HG02642 (cell line): Measurements from ENCODE around the gene TNFSF15.
"Not testable (repeated sequence)": the region's sequence is repeated elsewhere in the genome, so short reads cannot be mapped to it uniquely, and the experiment has no call there.

Source experiments
- ATAC-seq: cut with Tn5 transposase; IDR thresholded peaks from one replicate; pipeline ENCODE4 v1.9.1; 2021; ENCODE audit warnings: mild to moderate bottlenecking; ENCODE audit not compliant: unreplicated experiment, poor library complexity

The TNFSF15 gene

GRCh38 chr9:114759512-114760341 lies 46.1 kb downstream of the TNFSF15 start:
- ATAC-seq = no peak

GRCh38 chr9:114757984-114758383 lies 47.9 kb downstream of the TNFSF15 start:
- no peak for ATAC-seq

- no peak for ATAC-seq
These were observed 48.4 kb downstream of the TNFSF15 start for GRCh38 chr9:114757395-114757794.

GRCh38 chr9:114756920-114757319 lies 48.9 kb downstream of the TNFSF15 start:
- ATAC-seq = no peak

GRCh38 chr9:114754581-114754980 lies 51.3 kb downstream of the TNFSF15 start:
- ATAC-seq = no peak

- ATAC-seq = no peak
These were observed 59.1 kb downstream of the TNFSF15 start for GRCh38 chr9:114746591-114747346.

GRCh38 chr9:114745879-114746550 lies 59.8 kb downstream of the TNFSF15 start:
- ATAC-seq = no peak

- ATAC-seq = no peak
These were observed 60.6 kb downstream of the TNFSF15 start for GRCh38 chr9:114745108-114745848.

GRCh38 chr9:114743446-114743845 lies 62.4 kb downstream of the TNFSF15 start:
- no peak for ATAC-seq

GRCh38 chr9:114742947-114743346 lies 62.9 kb downstream of the TNFSF15 start:
- no peak for ATAC-seq

- not testable (repeated sequence) for ATAC-seq
These were observed 64.3 kb downstream of the TNFSF15 start for GRCh38 chr9:114741521-114741920.

- peak; percentile 74 for ATAC-seq
These were observed 67.1 kb downstream of the TNFSF15 start for GRCh38 chr9:114738581-114739316.

GRCh38 chr9:114737847-114738246 lies 68.0 kb downstream of the TNFSF15 start:
- no peak for ATAC-seq

- ATAC-seq = no peak
These were observed 68.7 kb downstream of the TNFSF15 start for GRCh38 chr9:114737118-114737517.

- no peak for ATAC-seq
These were observed 70.1 kb downstream of the TNFSF15 start for GRCh38 chr9:114735704-114736103.

GRCh38 chr9:114735139-114735538 lies 70.7 kb downstream of the TNFSF15 start:
- not testable (repeated sequence) for ATAC-seq
